ENCODE measurements around the gene BFAR. TPM values are rescaled to one million over a fixed set of nuclear protein-coding genes. Genes with fewer than 3 reads are reported as not detected.
A peak's percentile ranks its signal among the peaks of the same experiment; 100 is the strongest.

The BFAR gene
- polyA plus RNA-seq, 1 donor (not counting 4 experiments of a cell fraction or from before 2014, with no cell fraction given): 92.3 TPM

DNA sequence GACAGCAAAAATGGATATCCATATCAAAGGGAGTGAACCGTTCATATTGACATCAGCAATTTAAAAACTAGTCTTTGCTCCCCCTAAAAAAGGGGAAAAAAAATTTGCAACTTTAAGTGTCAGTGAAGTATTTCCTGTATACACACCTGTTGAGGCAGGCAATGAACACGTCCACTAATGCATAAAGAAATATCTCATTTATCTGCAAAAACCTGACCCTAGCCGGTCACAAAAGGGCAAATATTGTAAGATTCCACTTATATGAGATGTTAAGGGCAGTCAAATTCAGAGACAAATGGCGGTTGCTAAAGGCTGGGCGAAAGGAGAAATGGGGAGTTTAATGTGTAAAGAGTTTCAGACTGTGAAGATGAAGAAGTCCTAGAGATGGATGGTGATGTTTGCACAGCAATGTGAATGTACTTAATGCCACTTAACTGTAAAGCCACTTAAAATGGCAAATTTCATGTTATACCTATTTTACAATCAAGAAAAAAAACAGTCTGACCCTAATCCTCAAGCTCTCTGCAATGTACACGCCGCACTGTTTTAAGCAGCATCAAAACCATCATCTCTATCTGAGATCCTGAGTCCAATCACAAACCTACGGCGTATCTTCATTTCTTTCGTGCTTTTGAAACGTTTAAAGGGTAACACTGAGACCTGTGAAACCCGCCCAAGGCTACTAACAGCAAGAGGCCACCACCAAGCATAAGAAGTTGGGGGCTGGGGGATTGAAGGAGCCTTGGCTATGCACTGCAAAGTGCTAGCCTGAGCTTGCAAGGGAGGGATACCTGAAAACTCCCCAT is 3.7 kb upstream of the BFAR start:
- H3K4me2 ChIP-seq (ENCODE audit: control insufficient read depth, extremely low read depth, insufficient read depth, low read depth, low read length): peak overlapping the region; percentile 93
- peaks cover 0 to 7% of the 10 kb centered on the region in 2 experiments for H3K36me3 ChIP-seq (ENCODE audit: control insufficient read depth in 2 of 2, extremely low read depth in 1 of 2, insufficient read depth in 2 of 2, low read length in 2 of 2)
- H2AFZ ChIP-seq (ENCODE audit: control insufficient read depth, low read length): peak overlapping the region; percentile 24
- peak overlapping the region; percentile 84 to 96 (median 91) for H3K4me3 ChIP-seq (ENCODE audit: control insufficient read depth in 2 of 3, extremely low read depth in 1 of 3, insufficient read depth in 2 of 3, low read depth in 1 of 3, low read length in 3 of 3)
- H3K27ac ChIP-seq (ENCODE audit: control insufficient read depth, insufficient read depth, low read length): peak overlapping the region; percentile 90
- no peak for FAIRE-seq
- peak overlapping the region; percentile 96 for H3K9ac ChIP-seq (ENCODE audit: control insufficient read depth, extremely low read depth, insufficient read depth, low read length)
- H3K9me3 ChIP-seq (ENCODE audit: control insufficient read depth, low read depth, low read length): no peaks in the 10 kb centered on the region
- no peaks in the 10 kb centered on the region for H3K9me1 ChIP-seq (ENCODE audit: control insufficient read depth, extremely low read depth, insufficient read depth, low read length)
- H3K79me2 ChIP-seq (ENCODE audit: control insufficient read depth, insufficient read depth, low read length): peaks cover 26% of the 10 kb centered on the region
- DNase-seq (ENCODE audit: low read depth, low spot score): no peak
- H4K20me1 ChIP-seq (ENCODE audit: control insufficient read depth, extremely low read depth, insufficient read depth, low read length): no peaks in the 10 kb centered on the region
- dilution Hi-C loops (cut with MboI; ENCODE audit: extremely low pct_ligation_motif_present, low sequenced_read_pairs): no loop called here
- H3K4me1 ChIP-seq (ENCODE audit: control insufficient read depth, extremely low read depth, insufficient read depth, low read length): peaks cover 19% of the 10 kb centered on the region
- no peaks in the 10 kb centered on the region for H3K27me3 ChIP-seq (ENCODE audit: control insufficient read depth, extremely low read depth, insufficient read depth, low read length)
- no peak for TF ChIP-seq EZH2 (IDR thresholded peaks at IDR 0.05; ENCODE audit: low read length)
- TF ChIP-seq, protein P1, sequence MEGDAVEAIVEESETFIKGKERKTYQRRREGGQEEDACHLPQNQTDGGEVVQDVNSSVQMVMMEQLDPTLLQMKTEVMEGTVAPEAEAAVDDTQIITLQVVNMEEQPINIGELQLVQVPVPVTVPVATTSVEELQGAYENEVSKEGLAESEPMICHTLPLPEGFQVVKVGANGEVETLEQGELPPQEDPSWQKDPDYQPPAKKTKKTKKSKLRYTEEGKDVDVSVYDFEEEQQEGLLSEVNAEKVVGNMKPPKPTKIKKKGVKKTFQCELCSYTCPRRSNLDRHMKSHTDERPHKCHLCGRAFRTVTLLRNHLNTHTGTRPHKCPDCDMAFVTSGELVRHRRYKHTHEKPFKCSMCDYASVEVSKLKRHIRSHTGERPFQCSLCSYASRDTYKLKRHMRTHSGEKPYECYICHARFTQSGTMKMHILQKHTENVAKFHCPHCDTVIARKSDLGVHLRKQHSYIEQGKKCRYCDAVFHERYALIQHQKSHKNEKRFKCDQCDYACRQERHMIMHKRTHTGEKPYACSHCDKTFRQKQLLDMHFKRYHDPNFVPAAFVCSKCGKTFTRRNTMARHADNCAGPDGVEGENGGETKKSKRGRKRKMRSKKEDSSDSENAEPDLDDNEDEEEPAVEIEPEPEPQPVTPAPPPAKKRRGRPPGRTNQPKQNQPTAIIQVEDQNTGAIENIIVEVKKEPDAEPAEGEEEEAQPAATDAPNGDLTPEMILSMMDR (optimal IDR thresholded peaks at IDR 0.05 in 1 of 3, IDR thresholded peaks at IDR 0.05 in 1 of 3, conservative IDR thresholded peaks at IDR 0.05 in 1 of 3; ENCODE audit: extremely low read depth in 1 of 3, insufficient read depth in 2 of 3, low read length in 3 of 3): no peak

DNA sequence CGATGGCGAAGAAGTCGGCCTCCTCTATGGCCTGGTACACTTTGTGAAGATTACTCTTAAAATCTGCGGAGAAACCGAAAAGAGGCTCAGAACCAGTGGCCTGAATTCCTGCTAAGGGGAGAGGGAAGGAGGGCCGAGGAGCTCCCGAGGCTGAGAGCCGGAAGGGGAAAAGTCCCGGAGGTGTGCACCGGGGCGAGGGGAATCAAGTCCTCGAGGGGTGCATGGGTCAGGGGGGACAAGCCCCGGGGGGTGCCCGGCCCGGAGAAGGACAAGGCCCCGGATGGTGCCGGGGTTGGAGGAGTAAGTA is 3.2 kb upstream of the BFAR start:
- H2AFZ ChIP-seq (ENCODE audit: control insufficient read depth, low read length): peak overlapping the region; percentile 24
- no peaks in the 10 kb centered on the region for H3K9me1 ChIP-seq (ENCODE audit: control insufficient read depth, extremely low read depth, insufficient read depth, low read length)
- peak overlapping the region; percentile 90 for H3K27ac ChIP-seq (ENCODE audit: control insufficient read depth, insufficient read depth, low read length)
- dilution Hi-C loops (cut with MboI; ENCODE audit: extremely low pct_ligation_motif_present, low sequenced_read_pairs): no loop called here
- TF ChIP-seq, protein P1 (optimal IDR thresholded peaks at IDR 0.05 in 1 of 3, IDR thresholded peaks at IDR 0.05 in 1 of 3, conservative IDR thresholded peaks at IDR 0.05 in 1 of 3; ENCODE audit: extremely low read depth in 1 of 3, insufficient read depth in 2 of 3, low read length in 3 of 3): no peak
- no peak for TF ChIP-seq EZH2 (IDR thresholded peaks at IDR 0.05; ENCODE audit: low read length)
- FAIRE-seq (no peak), DNase-seq (ENCODE audit: low read depth, low spot score) (no peak)
- H3K36me3 ChIP-seq (ENCODE audit: control insufficient read depth in 2 of 2, extremely low read depth in 1 of 2, insufficient read depth in 2 of 2, low read length in 2 of 2): peaks cover 2 to 7% of the 10 kb centered on the region in 2 experiments
- H3K27me3 ChIP-seq (ENCODE audit: control insufficient read depth, extremely low read depth, insufficient read depth, low read length): no peaks in the 10 kb centered on the region
- peak overlapping the region; percentile 93 for H3K4me2 ChIP-seq (ENCODE audit: control insufficient read depth, extremely low read depth, insufficient read depth, low read depth, low read length)
- H3K4me1 ChIP-seq (ENCODE audit: control insufficient read depth, extremely low read depth, insufficient read depth, low read length): peaks cover 24% of the 10 kb centered on the region
- H3K4me3 ChIP-seq (ENCODE audit: control insufficient read depth in 2 of 3, extremely low read depth in 1 of 3, insufficient read depth in 2 of 3, low read depth in 1 of 3, low read length in 3 of 3): peak overlapping the region; percentile 84 to 96 (median 91)
- H4K20me1 ChIP-seq (ENCODE audit: control insufficient read depth, extremely low read depth, insufficient read depth, low read length): no peaks in the 10 kb centered on the region
- H3K9me3 ChIP-seq (ENCODE audit: control insufficient read depth, low read depth, low read length): no peaks in the 10 kb centered on the region
- H3K79me2 ChIP-seq (ENCODE audit: control insufficient read depth, insufficient read depth, low read length): peaks cover 32% of the 10 kb centered on the region
- H3K9ac ChIP-seq (ENCODE audit: control insufficient read depth, extremely low read depth, insufficient read depth, low read length): peak overlapping the region; percentile 96
